Right renal cortex interstitium (tissue), 3 donors: Measurements from ENCODE around the gene LRRC45. TPM values are rescaled to one million over a fixed set of nuclear protein-coding genes. Genes with fewer than 3 reads are reported as not detected.

ENCODE experiments used
- DNase-seq, 3 donors: peaks; one replicate each; pipeline ENCODE4 v3.0.0-alpha.2; 2013; ENCODE audit warnings: low read depth in 3 of 3, low spot score in 2 of 3
- polyA plus RNA-seq, 3 donors: library from polyadenylated mRNA; unstranded; fragments of 120-200 nt; gene quantifications; one replicate each; pipeline ENCODE4 v1.2.1, GENCODE V29; 2013; ENCODE audit not compliant: insufficient read length in 3 of 3

LRRC45 gene
- polyA plus RNA-seq, 3 donors: 11.0 to 12.9 (median 11.9) TPM

DNA sequence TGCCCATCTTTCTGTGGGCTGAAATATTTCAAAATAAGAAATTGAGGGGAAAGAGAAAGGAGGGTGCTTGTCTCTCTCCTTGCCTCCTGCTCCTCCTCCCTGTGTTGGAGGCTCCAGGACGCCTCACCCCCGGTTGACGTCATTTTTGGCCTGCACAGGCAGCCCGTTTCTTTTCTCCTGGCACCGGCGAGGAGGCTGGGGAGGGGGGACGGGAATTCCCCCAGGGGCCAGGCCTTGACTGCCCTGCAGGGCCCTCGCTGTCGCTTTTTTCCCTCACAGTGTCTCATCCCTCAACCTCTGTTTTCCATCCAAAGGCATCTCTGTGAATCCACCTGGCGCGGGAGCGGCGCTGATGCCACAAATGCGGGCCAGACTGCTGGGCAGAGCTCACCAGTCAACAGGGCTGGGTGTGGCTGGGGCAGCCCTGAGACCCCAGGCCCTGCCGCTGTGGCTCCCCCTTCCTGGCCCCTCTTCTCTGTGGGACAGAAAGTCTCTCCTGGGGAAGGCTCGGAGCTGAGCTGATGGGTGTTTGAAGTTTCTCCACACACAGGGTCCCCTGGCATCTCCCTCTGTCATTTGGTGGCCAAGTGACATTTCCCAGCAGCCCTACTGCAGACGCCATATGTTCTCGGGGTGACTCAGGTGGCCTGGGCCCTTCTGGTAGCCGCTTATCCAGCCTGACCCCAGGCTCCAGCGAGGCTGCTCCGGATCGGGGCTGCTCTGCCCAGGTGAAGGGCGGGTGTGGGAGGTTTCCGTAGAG, 16.5 kb upstream of the LRRC45 start:
- DNase-seq: no peak

DNA sequence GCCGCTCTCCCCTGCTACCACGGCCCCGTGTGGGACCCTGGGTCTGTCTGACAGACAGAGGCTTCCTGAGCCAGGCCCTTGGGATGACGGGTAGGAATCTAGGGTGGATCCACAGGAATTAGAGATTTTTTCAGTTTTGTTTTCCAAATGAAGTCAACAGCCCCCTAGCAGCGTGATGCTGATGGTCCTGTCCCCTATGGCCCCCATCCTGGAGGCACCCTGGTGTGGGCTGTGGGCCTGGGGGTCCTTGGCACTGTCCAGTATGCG, 15.9 kb upstream of the LRRC45 start:
- no peak for DNase-seq

DNA sequence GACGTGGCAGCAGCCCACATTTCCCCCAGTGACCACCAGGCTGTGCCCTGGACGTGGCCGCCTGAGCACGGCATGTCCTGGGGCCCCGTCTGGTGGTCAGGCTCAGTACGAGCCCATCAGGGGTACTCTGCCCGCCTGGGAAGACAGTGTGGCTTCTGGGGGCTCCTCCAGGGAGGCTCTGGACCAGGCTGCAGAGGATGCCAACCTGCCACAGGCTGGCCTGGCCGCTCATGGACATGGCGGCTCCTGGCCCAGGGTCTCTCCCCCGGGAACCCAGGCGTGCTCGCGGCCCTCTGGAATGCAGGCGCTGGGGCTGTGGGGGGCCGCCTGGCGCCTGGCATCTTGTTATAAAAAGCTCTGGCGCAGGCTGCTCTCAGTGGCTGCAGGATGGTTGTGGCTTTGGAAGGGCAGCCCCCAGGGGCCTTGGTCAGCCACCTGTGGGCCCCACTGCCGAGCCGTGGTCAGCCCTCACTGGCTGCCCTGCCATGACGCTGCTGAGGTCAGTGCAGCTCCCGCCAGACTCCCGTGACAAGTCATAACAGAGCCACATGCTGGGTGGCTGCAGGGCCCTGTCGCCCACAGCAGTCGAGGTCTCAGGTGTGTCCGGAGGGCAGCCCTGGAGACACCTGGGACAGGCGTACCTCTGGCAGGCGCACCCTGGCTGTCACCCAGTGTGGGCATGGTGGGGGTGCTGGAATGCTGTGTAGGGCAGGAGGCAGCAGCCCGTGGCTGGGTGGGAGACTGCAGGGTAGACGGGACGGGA, 15.4 kb upstream of the LRRC45 start:
- no peak for DNase-seq

DNA sequence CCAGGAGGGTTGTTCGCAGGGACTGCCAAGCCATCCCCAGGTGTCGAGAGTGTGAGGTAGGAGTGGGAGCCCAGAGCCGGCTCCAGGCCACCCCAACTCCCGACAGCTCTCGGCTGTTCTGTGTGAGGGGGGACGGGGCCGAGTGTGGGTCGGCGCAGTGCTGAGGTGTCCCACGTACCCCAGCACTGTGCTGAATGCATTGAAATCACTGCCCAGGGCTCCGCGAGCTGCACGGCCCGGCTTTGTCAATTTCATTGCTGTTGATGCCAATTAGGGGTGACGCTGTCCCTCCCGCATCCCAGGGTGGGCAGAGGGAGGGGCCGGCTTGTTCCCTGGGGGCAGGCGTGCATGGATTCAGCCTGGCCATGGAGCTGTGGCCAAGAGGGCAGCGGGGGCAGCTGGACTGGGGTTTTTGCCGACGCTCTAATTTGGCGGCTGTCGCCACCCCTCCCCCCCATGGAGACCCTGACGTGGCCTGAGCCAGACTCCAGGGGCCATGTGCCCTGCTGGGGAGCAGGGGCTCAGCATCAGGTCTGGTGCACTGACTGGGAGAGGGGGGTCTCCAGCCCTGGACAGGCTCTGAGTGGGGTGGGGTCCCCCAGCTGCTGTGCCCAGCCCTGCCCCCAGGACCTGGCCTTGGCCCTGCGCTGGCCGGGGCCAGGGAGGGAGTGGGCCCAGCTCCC, 14.7 kb upstream of the LRRC45 start:
- DNase-seq: no peak

DNA sequence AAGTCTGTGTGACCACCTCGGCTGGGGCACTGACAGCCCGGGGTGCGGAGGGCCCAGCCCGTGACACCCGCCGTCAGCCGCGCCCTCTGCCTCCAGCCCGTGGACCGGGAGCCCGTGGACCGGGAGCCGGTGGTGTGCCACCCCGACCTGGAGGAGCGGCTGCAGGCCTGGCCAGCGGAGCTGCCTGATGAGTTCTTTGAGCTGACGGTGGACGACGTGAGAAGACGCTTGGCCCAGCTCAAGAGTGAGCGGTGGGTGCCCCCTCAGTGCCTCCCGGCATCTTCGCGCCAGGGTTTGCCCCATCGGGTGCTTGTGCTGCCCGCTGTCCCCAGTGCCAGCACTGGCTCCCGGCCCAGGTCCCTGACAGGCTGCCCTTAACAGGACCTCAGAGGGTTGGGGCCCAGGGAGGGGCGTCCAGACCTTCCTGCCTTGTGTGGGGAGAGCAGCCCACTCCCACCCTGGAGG, 14.1 kb upstream of the LRRC45 start:
- DNase-seq: no peak

DNA sequence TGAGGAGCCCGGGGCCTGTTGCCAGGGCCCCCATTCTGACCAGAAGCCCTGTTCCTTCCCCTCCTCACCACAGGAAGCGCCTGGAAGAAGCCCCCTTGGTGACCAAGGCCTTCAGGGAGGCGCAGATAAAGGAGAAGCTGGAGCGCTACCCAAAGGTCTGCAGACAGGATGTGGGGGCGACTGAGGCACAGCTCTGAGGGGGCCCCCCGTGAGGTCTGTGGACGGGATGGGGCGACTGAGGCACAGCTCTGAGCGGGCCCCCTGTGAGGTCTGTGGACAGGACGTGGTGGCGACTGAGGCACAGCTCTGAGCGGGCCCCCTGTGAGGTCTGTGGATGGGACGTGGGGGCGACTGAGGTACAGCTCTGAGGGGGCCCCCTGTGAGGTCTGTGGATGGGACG, 13.7 kb upstream of the LRRC45 start:
- DNase-seq: no peak

DNA sequence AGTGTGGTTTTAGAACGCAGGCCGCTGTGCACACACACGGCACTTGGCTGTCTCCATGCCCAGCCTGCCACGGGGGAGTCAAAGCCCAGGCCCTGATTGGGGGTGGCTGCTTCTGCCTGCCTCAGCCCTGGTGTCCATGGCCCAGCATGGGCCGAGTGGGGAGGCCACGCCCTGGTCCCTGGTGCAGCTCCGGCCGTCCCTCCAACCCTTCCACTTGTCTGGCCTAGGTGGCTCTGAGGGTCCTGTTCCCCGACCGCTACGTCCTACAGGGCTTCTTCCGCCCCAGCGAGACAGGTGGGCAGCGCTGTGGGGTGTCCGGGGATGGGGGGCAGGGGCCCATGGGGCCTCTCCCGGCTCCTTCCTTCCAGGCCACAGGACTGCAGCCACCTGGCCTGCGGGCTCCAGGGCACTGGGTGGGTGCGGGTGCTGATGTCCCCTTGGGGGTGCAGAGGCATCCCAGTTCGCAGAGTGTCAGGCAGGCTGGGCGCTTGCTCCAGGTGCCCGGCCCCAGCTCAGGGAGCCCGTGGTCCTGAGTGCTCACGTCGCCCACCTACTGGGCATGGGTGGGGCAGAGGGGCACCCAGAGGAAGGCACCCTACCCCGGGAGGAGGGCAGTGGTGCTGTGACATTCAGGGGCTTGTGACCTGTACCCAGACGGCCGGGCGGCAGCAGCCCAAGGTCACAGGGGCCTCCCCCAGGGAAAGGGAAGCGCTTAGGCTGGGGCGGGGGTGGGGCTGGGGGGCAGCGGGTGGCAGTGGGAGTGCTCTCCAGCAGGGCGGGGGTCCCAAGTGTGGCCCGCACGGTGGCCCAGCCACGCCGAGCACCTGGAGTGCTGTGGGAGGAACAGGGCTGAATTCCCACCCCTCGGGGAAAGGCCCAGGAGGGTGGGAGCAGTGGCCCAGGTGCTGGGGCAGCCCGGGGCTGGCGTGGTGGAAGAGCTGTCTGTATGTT, 12.3 kb upstream of the LRRC45 start:
- DNase-seq: no peak

DNA sequence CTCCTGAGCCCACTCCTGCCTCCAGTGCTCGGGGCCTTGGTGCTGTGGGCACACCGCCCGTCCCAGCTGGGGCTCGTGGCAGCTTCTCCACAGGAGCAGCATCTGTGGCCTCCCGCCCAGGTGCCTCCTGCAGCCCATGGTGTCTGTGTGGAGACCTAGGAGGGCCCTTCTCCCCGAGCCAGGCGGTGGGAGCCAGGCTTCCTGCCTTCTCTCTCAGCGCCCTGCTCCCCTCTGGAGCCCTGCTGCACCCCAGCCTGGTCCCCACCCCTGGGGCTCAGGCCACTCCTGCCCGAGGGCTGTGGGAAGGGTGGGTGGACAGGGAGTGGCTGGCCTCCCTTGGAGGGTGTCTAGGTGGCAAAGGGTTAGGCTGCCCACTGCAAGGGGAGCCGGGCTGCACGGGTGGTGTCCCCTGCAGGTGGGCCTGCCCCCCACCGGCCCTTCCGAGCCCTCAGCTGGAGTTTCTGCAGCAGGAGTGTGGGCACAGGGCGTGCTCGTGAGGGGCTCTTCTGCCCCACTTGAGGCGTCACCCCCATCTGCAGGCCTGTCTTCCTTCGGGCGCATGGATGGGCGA, 11.4 kb upstream of the LRRC45 start:
- no peak for DNase-seq

DNA sequence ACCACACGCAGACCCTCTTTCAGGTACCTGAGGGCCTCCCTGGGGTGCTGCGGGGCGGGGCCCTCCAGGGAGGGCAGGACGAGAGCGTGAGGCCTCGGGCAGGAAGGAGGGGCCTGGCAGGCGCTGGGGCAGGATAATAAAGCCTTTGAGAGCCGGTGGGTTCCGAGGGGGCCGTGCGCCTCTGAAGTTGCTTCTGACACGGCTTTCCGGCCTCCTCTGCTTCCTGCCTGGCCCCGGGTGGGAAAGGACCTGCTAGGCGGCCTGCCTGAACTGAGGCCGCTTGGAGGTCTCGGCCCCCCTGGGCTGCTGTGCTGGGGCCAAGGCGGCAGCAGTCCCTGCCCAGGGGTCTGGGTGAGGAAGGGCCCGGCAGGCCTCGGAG, 10.9 kb upstream of the LRRC45 start:
- DNase-seq: no peak

DNA sequence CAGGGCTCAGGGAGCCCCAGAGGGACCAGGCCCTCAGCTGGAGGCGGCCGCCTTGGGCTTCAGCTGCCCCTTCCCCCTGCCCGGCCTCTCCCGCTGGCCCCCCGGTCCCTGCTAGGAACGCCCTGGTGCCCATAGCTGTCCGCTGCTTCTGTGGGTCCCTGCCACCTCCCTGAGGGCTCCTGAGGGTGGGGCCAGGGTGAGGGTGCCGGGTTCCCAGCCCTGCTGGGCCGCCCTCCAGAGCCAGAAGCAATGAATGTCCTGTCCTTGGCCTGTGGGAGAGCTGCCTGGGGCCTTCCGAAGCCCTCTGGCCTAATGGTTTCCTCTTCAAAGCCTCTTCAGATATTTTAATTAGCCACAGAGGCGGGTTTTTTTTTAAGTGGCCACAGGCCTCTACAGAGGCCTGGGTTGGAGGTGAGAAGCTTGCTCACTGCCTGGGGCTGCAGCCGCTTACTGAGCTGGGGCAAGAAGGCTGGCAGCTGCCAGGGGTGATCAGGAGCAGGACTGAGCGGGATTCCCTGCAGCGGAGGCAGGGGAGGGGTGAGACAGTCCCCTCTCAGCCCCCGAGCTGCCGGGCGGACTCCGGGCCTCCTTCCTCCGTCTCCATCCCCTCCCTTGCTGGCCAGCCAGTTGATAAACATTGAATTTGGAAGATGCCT, 10.3 kb upstream of the LRRC45 start:
- DNase-seq: no peak

DNA sequence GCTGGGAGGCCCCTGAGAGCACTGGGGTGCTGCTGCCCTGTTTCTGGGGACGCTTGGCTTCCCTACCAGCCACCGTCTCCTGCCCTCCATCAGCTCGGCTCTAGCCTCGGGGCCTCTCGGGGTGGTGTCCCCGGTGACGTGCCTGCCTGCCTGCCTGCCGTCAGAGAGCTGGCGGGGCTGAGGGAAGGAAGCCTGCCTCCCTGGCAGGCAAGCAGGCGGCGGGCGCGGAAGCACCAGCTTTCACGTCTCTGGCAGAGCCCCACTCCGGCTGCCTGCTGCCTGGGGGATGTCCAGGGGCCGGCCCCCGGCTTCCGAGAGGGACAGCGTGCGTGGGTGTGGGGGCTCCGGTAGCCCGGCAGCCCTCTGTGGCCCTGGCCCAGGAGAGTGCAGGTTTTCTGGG, 9.8 kb upstream of the LRRC45 start:
- no peak for DNase-seq

DNA sequence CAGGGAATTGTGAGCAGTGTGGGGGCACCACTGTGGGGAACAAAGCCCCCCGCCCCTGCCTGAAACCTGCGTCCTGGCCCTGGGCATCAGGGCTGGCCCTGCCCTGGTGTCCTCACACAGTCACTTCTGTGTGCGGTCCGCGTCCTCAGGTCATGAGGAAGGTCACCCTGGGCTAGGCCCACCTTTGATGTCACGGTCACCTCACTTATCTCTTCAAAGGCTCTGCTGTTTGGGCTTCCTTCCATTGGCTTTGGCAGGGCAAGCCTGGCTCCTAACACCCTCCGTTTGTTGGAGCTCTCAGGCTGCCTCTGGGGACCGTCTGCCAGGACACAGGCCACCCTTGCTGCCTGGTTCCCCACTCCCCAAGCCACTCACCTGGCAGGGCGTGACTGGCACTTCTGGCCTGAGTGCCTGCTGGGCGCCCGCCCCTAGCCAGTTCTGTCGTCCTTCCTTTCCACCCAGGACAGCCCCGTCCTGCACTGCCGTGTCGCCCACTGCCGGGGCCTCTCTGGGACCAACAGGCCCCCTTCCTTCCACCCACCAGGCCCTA, 9.3 kb upstream of the LRRC45 start:
- DNase-seq: no peak

DNA sequence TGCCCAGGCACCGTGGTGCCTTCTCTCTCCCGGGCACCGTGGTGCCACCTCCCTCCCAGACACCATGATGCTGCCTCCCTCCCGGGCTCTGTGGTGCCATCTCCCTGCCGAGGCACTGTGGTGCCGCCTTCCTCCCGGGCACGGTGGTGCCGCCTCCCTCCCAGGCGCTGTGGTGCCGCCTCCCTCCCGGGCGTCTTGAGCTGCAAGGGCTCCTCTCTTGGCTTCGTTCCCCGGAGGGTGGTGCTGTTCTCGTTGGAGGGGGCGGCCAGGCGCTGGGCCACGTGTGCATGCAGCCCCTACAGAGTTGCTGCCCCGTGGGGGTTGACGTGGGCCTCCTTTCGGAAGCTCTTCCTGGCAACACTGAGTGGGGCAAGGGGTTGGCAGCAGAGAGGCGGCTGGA, 8.7 kb upstream of the LRRC45 start:
- no peak for DNase-seq

DNA sequence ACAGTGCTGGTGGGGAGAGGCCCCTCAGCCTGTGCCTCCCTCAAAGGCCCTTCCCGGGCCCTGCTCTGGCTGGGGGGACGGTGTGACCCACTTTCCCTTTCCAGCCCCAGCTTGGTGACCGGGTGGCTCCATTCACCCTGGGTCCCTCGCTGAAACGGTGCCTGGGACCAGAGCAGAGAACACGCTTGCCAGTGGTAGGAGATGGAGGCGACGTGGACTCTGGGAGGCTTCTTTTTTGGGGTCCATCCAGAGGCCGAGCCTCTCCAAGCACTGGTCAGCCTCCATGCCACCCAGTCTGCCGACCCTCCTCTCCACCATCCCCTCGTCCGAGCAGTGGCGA, 8.2 kb upstream of the LRRC45 start:
- DNase-seq: no peak

DNA sequence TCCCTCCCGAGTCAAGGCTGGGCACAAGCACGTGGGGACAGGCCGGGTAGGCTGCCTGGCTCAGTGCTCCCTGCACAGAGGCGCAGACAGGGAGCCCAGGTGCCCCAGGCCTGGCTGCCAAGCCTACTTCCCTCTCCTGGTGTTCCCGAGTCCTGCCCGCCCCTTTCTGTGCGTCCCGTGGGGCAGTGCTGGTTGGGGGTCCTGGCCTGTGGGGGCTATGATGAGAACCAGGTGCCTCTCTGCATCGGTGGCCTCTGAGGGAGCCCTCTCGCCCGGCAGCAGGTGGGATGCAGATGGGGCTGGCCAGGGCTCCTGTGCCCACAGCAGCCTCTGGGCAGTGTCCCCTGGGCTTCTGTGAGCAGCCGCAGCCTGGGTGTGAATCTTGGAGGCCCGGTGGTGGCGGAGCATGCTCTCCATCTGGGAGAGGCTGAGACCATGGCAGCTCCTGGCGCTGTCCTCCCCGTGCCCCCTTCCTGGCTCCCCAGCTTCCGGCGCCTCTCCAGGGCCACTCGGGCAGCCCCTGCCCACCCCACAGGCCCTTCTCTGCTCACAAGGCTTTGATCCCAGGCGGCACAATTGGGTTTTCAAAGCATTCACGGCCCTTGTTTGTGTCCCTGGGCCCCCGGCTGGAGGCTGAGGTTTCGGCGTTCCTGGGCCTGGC, 7.7 kb upstream of the LRRC45 start:
- DNase-seq: no peak

DNA sequence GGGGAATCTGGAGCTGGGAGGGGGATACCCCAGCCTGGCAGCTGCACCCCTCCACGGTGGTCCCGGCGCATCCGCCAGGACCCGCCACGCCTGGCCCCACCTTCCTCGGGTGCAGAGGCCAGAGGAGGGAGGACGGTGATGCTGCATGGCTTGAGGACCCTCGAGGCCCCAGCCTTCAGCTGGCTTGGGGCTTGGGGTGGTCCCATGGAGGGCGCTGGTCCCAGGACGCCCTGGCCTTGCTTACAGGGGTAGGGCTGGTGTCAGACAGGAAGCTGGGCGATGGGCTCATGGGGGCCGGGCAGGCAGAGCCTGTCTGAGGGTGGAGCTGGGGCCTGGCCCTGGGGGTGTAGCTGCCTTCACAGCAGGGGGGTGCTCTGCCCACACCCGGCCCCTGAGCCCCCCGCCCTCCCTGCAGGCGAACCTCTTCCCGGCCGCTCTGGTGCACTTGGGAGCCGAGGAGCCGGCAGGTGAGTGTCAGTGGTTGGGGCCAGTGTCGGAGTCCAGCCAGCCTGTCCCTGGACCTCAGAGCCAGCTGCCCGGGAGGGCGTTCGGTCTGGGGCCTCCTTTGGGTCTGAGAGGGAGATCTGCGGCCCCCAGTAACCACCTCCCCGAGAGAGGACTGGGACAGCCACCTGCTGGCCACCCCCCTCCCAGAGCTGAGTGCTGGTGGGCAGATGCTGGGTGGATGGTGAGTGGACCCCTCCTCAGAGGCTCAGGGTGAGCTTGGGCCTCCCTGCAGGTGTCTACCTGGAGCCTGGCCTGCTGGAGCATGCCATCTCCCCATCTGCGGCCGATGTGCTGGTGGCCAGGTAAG, 6.8 kb upstream of the LRRC45 start:
- no peak for DNase-seq

DNA sequence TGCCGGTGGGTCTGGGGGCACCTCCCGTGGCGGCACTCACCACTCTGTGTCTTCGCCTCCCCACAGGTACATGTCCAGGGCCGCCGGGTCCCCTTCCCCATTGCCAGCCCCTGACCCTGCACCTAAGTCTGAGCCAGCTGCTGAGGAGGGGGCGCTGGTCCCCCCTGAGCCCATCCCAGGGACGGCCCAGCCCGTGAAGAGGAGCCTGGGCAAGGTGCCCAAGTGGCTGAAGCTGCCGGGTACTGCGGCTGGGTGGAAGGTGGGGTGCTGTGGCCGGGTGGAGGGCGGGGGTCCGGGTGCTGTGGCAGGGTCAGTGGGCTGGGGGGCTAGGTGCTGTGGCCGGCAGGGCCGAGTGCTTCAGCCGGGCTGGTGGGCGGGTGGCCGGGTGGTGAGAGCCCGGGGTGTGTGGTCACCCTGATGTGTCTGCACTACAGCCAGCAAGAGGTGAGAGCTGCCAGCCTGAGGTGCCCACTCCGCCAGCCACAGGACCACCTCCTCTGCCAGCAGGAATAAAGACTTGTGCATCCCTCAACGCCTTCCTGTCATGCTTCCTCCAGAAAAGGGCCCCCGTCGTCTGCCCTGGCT, 6.1 kb upstream of the LRRC45 start:
- DNase-seq: no peak

DNA sequence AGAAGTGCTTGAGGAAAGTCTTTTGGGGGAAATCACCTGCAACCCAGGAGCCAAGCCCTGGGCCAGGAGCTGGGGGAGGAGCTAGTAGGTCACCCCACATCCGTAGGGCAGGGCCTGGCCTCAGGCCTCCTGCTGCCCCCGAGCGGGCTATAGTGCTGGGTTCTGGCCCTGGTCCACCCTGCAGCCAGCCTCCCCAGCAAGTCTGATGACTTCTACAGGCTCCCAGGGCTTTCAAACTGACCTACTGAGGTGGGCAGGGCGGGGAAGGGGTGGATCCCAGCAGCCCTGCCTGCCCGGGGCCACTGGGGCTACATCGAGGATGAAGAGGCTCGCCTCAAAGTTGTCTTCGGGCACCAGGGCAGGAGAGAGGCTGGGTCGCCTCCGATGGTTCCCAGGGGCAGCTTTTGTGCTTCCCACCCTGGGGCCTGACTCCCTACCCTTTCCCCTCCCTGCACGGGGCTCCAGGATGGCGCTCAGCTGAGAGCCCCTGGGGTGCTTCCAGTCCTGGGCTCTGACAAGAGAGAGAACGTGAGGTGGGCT, 5.4 kb upstream of the LRRC45 start:
- DNase-seq: no peak
